HG03095 (cell line): ENCODE data around the gene BICC1.

ENCODE experiments used
- ATAC-seq: cut with Tn5 transposase; IDR thresholded peaks from one replicate; pipeline ENCODE4 v1.9.1; 2021; ENCODE audit warnings: moderate library complexity; ENCODE audit not compliant: unreplicated experiment

Gene BICC1

DNA sequence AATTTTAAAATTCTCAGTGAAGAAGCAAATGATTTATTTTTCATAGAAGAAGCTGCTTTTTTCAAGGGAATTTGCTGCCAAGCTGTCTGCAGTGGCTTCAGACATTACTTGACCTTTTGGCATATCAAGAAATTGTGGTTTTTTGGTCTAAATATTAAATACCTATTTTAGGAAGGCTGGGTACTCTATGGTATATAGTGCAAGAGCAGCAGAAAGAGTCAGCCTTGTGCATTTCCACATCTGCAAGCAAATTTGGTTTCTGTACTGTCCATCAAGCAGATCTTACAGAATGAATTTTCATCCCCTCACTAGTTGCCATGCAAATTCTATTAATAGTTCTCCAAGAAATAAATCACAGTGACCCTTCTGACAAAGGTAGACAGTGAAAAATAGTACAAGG is 222.0 kb downstream of the BICC1 start:
- no peak for ATAC-seq

DNA sequence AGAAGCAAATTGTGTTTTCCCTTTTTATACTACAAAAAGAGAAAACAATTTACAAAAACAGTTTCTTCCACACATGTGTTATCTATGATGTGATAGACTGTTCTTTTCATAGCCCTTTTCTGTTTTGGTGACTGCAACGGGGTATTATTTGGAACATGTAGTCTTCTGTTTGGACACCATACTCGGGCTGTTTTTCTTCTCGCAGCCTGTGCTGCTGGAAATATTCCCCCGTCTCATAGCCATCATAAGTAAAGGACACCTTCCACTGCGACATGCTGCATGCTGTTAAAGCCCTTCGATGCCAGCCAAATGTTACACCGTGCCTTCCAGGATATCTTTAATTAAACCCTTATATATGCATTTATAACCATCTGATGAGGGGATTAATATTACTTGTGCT is 222.4 kb downstream of the BICC1 start:
- no peak for ATAC-seq

DNA sequence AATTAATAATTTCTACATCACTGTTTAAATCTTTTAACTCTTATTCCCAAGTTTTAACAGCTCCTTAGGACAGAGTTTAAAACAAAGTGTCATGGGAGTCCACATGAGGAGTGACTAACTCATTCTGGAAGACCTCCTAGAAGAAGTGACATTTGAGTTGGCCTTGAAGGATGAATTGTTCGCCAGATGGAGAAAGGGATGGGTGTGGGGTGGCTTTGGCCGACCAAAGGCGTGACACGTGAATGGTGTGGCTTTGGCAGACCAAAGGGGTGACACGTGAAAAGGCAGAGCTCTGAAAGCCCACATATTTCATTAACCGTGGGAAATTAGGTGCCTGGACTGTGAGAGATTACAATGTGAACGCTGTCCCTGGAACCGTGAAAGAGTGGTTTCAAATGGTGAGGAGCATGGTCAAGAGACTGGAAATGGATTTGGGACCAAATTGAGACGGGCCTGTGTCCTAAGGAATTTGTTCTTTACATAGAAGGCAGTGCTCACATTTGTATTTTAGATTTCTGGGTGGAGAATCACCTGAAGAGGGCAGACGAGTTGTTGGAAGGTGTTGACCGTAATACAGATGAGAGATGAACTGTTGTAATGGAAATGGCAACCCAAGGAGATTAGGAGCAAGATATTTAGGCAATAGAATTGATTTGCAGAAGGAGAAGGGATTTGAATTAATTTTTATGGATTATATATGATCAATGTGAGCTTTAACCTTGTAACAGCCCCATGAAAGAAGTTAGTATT is 228.1 kb downstream of the BICC1 start:
- ATAC-seq, result no peak

DNA sequence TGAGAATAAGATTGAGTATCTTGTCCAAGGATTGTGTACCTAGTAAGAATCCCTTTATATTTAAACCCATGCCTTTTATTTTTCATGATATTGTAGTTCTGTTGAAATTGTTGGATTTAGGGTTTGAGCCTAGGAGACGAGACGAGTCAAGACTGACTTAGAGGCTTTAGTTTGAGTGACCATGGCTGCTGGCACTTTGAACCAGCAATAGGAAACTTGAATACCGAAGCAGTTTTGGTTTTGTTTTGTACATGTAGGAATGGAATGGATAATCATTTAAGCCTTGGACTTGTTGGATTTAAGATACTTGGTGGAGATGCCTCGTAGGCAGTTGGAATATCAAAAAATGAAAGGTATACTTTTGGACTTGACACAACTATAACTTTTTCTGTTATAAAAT is 229.0 kb downstream of the BICC1 start:
- no peak for ATAC-seq

DNA sequence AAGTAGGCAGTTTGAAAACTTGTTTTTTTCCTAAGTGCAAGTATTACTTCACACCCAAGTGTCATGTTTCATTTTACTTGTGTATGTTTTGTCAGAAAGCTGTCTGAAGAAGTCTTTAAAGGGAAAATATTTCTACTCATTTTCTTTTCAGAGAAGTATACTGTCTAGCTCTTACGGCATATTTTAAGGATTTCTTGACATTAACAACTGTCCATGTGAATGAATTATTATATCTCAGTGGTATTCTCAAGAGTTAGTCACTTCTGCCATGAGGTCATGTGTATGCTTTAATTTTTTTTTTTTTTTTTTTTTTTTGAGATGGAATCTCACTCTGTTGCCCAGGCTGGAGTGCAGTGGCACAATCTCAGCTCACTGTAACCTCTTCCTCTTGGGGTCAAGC is 229.5 kb downstream of the BICC1 start:
- ATAC-seq, result no peak

DNA sequence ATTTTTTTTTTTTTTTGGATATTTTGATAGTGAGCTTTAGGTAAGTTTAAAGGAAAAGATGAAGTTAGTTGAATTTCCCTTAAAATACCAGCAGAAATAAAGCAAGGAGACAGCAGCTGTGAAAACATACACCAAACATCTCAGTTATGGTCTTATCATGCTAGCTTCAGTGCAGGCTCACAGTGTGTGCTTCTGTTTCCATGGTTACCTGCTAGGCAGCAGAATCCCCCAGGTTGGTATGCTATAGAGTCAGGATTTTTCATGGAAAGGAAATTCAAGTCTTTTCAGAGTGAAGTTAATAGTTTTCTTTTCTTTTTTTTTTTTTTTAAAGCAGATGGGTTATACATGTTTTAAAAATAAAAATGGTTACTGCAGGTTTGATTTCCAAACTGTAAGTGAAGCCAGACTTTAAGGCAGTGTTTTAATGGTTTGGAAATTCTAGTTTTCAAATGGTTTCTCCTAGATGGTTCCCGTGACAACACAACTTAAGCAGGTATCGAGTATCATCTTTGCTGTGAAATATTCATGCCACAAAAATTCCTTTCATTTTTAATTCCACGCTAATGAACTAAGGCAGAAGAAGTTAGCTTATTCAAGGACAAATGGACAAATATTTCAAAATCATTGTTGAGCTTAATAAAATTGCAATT is 230.9 kb downstream of the BICC1 start:
- ATAC-seq, result no peak

DNA sequence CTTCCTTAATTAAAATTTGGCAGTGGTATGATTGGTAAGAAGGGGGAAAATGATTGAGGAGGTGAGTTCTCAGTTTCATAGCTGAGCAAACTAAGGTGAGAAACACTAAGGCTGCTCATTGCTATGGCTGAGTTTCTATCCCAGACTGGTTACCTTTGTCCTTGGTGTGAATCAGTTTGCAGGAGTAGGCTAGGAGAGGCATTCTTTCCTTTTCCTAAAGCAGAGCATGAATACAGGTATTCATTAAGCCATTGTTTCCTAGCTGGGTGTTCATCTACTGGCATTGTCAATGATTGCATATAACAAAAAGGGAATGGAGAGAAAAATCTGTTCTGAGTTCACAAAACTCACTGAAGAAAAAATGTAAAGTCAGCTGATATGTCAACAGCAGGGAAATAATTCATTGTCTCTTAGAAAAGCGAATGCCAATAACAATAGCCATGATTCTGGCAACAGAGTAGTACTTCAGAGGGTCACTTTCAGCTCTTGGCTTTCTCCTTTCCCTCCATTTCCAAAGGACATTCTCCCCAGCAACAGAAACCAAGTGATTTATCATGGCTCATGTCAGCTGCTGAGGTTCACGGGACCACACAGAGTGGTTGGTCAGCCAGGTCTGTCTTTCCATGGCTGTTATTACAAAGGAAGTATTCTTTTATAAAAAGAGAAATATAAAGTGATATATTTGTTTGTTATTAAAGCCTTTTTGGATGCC is 234.0 kb downstream of the BICC1 start:
- ATAC-seq, result no peak

DNA sequence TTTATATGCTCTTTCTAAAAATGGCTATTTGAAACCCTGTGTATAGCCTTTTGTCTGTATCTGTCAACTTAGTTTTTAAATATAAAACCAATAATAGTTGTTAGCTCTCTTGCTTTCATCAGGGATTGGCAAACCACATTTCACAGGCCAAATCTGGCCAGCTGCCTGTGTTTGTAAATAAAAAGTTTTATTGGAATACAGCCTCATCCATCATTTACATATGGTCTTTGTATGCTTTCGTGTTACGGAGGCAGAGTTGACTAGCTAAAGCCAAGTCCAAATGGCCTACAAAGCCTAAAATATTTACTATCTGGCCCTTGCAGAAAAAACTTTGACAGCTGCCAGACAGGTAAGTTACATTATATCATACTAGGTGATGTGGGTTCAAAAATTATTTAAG is 235.0 kb downstream of the BICC1 start:
- ATAC-seq, result no peak

DNA sequence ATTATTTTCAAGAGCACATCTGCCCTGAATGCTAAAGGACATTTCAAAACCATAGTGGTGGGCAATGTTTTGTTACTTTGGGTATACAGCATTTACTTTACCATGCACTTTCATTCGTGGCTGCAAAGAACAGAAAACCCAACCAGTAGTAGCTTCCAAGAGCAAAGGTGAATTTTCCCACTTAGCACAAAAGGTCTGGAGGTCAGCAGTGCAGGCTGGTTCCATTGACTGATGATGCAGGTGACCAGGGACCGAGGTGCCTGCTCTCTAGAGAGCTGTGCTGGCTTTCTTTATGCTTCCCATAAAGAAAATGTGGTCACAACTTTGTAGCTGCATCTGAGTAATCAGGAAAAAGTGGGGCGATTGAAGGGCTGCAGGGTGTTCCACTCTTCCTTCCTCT is 240.0 kb downstream of the BICC1 start:
- no peak for ATAC-seq

DNA sequence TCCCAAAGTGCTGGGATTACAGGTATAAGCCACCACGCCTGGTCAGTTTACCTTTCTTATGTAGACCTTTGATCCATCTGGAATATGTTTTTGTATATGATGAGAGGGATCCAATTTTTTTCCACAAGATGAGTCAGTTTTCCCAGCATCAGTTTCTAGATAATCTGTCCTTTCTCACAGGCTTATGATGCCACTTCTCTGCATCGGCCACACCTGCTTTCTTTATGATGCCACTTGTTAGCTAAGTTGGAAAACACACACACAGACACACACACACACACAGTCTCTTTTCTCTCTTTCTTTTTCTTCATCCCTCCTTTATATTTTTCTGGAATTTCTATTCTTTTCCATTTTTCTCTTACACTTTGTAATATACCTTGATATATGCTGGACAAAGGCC is 240.8 kb downstream of the BICC1 start:
- ATAC-seq, result no peak

DNA sequence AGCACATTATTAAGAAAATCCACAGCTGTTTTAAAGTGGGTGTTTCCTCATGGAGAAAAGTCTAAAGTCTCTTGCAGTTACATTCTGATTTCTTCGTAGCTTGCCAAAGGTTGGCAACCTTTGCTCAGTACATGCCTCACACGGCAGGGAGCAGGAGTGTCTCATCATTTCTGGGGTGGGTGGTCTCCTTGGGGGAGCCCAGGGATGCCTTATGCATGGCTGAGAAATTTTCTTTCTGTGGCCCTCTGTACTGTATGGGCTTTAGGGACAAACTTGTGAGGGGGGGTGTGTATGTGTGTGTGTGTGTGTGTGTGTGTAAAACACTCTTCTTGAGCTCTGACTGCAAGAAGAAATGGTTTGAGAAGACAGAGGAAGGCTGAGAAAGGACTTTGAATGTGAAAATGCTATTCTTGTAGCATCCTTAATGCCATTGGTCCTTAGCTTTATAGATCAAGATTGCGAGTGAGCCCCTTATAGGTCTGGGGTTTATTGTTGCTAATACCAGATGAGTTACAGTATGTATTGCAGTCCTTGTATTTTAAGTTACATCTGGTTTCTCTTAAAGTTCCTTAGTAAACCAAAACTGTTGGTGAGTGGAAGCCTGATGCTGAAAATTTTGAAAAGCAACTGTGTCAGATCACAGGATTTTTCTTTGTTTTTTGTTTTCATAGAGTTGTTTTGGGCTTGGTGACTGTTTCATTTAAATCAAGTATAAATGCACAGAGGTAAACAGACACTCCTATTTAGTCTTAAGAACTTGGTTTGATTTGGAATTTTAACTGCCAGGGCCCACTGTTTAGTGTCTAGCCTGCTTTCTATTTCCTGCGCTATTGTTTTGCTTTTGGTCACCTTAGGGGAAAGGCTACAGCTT is 242.0 kb downstream of the BICC1 start:
- no peak for ATAC-seq

DNA sequence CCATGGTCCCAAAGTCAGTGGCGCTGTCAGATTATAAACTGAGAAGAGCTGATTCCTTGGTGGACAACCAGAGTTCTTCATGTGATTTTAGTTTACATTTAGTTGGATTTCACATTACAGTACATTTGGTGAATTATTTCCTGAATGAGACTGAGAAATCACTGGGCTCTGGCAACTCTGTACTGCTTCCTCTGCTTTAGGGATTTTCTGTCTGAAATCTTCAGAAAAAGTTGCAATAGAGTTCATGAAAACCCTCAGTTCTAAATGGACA is 242.6 kb downstream of the BICC1 start:
- no peak for ATAC-seq

DNA sequence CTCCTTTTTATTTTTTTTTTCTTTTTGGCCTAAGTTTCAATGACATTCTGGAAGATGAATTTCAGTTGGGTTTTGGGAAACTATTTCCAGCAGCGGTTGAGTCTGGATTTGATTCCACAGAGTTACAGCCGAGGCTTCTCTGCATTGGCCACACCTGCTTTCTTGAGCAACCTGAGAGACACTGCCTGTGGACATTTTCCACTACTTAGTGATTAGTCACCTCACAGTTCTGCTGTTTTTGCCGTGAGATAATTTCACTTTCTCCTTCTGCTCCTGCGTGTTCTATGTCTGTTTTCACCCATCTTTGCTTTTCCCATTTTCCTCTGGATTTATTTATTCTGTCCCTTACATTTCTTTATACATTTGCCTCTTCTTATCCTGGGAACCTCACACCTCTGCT is 243.0 kb downstream of the BICC1 start:
- no peak for ATAC-seq

DNA sequence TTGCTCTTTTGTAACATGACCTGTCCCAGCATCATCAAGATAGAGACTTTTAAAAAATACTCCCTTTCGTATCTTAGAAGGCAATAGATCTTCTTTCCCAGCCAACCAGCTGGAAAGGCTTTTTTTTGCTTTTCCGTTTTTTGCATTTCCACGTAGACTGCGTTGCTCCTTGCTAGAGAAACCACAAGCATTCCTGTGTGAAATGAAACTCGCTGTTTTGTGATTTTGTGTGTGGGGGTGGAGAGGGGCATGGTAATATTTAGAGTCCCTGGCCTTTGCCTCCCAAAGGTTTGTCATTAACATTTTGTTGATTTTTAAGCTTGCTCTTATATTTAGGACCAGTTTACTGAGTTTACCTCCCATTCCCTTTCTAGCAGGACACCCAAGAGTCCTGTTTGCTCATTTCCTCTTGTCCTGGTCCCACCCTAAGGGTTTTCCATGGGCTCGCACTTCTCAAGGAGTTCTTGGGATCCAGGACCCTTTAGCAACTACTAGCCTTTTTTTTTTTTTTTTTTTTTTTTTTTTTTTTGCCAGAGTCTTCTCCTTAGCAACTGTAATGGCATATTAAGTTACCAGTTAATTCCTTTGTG is 243.6 kb downstream of the BICC1 start:
- ATAC-seq, result no peak

DNA sequence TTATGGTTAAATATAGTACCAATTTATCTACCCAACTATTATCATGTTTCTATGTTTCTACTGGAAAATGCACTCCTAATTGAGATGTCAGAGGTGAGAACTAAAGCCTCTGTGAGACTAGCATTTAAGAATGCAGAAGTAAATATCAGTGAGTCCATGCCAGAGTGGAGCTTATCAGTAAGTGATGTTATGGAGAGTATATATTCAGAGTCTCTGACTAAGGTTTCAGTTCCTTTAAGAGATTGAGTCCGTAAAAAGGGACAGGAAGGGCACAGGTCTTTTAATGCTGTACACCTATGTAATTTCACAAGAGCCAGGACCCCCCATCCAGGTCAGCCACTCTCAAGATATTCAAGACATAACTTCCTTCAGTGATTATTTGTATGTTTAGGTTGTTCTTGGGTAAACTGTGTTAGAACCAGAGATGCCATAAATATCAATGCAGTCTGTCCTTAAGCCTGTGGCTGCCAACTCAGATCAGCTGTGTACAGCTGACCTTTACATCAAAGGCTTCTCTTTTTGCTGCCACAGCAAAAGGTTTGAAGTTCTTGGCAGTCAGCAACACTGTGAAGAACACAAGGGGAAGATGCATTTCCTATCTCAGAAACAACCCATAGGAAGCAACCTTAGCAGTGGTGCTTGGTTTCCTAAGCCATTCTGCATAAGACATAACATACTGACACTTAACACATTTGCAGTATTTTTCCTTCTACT is 244.8 kb downstream of the BICC1 start:
- no peak for ATAC-seq

DNA sequence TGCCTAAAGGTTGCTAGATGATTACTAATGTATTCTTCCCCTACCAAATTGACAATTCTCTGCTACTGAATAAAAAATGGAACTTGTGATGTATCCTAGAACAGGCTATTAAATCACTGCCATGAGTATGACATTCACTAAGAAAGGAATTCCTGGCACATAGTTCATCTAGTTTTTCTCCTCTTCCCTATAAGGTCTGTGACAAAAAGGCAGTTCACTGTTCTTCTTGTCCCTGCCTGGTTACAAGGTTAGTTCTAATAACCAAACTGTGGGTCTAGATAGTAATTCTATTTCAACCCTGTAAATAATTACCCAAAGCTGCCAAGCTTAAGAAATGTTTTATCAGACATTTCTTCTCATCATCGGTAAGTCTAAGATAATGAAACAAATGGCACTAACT is 245.6 kb downstream of the BICC1 start:
- ATAC-seq, result no peak

DNA sequence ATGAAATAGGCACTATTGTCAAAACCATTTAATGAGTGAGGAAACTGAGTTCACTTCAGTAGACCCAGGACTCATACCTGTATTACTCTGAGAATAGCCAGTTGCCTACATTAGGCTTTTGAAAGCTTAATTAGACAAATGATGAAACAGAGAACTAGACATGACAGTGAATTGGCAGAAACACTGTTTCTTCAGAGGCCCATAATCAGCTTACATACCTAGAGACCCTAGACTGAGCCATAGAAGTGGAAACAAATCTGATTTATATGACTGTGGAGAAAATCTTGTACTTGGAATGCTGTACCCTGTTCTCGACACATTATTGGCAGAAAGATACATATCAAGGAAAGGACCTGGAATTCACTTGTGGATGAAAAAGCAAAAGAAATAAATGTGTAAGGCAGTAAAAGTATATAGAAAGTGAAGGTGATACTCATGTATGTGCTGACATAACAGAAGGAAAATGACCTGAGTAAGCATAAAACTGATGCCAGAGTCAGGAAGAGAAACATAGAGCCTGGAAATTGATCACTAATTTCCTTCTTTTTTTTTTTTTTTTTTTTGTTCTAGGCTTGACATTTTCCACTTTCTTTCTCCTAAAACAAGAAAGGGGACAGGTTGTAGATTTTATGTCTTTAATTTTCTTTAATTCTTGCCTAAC is 251.5 kb downstream of the BICC1 start:
- no peak for ATAC-seq

DNA sequence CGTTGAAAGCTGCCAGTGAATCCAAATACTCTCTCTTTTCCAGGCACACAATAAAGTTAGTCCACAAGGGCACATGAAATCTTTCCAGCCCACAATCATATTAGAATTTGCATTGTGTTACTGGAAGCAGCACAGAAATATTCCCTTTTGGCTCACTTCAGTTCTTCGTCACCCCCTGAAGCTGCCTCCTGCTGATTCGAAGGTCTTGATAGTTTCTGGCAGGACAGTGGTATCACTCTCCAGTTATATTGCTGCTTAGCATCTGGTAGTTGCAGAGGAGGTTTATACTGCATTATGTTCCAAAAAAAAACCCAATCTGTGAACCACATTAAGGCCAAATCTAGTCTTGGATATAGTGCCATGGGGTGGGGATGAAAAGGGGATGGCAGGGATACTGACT is 253.2 kb downstream of the BICC1 start:
- no peak for ATAC-seq

DNA sequence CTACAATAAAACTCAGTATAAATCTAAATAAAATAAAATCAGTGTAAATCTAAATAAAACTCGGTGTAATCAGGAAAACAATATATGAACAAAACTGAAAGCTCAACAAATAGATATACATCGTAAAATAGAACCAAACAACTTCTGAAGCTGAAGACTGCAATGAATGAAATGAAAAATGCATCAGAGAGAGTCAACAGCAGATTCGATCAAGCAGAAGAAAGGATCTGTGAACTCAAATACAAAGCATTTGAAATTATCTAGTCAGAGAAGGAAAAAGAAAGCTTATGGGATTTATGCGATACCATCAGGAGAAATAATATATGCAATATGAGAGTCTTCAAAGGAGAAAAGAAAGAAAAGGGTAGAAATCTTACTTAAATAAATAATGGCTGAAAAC is 255.0 kb downstream of the BICC1 start:
- ATAC-seq, result no peak

DNA sequence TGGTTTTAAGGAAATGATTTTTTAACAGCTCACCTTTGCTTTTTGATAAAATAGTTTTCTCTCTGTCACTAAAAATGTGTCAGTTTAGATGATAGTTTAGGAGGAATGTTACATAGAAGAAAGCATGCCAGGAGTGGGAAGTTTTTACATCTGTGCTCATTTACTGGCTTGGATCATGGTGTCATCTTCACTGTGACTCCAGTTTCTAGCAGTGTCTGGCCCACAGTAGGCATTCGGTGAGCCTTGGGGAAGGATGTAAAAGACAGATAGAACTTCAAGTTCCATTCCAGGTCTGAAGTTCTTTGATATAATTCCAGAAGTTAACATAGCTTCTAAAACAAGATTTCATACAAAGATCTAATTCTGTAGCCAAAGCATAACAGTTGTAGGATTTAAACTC is 259.2 kb downstream of the BICC1 start:
- ATAC-seq, result no peak
